ENCODE data around the gene MAS1. TPM values are rescaled to one million over a fixed set of nuclear protein-coding genes. Genes with fewer than 3 reads are reported as not detected.

Gene MAS1
- total and polyA plus RNA-seq, 2 of the 13 experiments (the other 11 are each of a cell fraction or from before 2014, with no cell fraction given) = not detected

GRCh38 chr6:159919800-159920199, 29.0 kb downstream of the MAS1 start:
- POLR2A ChIA-PET = no interaction called here
- ATAC-seq (no peak), FAIRE-seq (no peak), DNase-seq (ENCODE audit: low spot score) (no peak)
- Histone ChIP-seq H3K79me2 (ENCODE audit: insufficient read depth, low read length) (no peaks in the 10 kb centered on the region), H3K36me3 (replicated peaks in 1 of 2; ENCODE audit: control insufficient read depth in 1 of 2, insufficient read depth in 2 of 2, low read length in 2 of 2) (no peaks in the 10 kb centered on the region), H3K27ac (ENCODE audit: extremely low read length, insufficient read depth, low read length) (no peak overlapping the region), H3K27me3 (ENCODE audit: control insufficient read depth in 1 of 2, insufficient read depth in 2 of 2, low read length in 2 of 2) (peaks cover 2 to 10% of the 10 kb centered on the region in 2 experiments; a peak in 3 of 5 replicates), H3K4me3 (replicated peaks in 1 of 3; ENCODE audit: insufficient read depth in 1 of 3, low read depth in 2 of 3, low read length in 3 of 3) (no peak overlapping the region), H2AFZ (ENCODE audit: low read length) (no peak overlapping the region), H4K20me1 (ENCODE audit: insufficient read depth, low read length) (no peaks in the 10 kb centered on the region), H3K9ac (ENCODE audit: insufficient read depth, low read depth, low read length) (no peak overlapping the region), H3K4me1 (ENCODE audit: insufficient read depth, low read length) (no peaks in the 10 kb centered on the region), H3K9me3 (ENCODE audit: low read length) (no peaks in the 10 kb centered on the region), H3K4me2 (ENCODE audit: low read depth, low read length) (no peak overlapping the region)
- in situ Hi-C loops (cut with HindIII; ENCODE audit: extremely low pct_ligation_motif_present, low pct_unique_long_range_greater_than_20kb) (no loop called here), intact Hi-C loops (cut with micrococcal nuclease; ENCODE audit: unreplicated experiment) (no loop called here)
- WGBS (ENCODE audit: low lambda C conversion rate) = 39% methylated on average over 6 of the region's 6 CpGs
- CTCF ChIA-PET (ENCODE audit: low intra/inter-chr PET ratio, low total read pairs) = no interaction called here
- BruUV-seq (replicated peaks) = no TSS peak
- TF ChIP-seq SKI (IDR thresholded peaks at IDR 0.05; ENCODE audit: partially characterized antibody) = no peak
- TF ChIP-seq ZBTB40 (IDR thresholded peaks at IDR 0.05) = peak; percentile 86
- TF ChIP-seq ZBTB40 (CRISPR knock-in tag; IDR thresholded peaks at IDR 0.05) = no peak

All from HepG2 (cell line).